HT1080 (cell line): ENCODE data around the gene WNT5B. TPM values are rescaled to one million over a fixed set of nuclear protein-coding genes. Genes with fewer than 3 reads are reported as not detected.

Experiments
- DNase-seq: peaks from one replicate; pipeline ENCODE4 v3.0.0-alpha.2; 2015; ENCODE audit warnings: low read depth
- polyA plus RNA-seq, 2 experiments: library from polyadenylated mRNA; depleted of rRNA; stranded (reverse); fragments of >200 nt; gene quantifications; 2 replicates each; pipeline ENCODE4 v1.2.3, GENCODE V29; 2015
- total RNA-seq: library from RNA; depleted of rRNA; stranded (reverse); fragments of >200 nt; shearing (Covaris generic); gene quantifications from 2 replicates; pipeline ENCODE4 v1.2.3, GENCODE V29; 2014; rRNA removed

Gene WNT5B
- 29.2 and 31.4 TPM in 2 replicates for total RNA-seq
- polyA plus RNA-seq (2015; cell fraction: cytosol; rRNA removed): 1.5 and 2.0 TPM in 2 replicates
- polyA plus RNA-seq (2015; cell fraction: nucleus; rRNA removed): 1.9 and 2.2 TPM in 2 replicates

DNA sequence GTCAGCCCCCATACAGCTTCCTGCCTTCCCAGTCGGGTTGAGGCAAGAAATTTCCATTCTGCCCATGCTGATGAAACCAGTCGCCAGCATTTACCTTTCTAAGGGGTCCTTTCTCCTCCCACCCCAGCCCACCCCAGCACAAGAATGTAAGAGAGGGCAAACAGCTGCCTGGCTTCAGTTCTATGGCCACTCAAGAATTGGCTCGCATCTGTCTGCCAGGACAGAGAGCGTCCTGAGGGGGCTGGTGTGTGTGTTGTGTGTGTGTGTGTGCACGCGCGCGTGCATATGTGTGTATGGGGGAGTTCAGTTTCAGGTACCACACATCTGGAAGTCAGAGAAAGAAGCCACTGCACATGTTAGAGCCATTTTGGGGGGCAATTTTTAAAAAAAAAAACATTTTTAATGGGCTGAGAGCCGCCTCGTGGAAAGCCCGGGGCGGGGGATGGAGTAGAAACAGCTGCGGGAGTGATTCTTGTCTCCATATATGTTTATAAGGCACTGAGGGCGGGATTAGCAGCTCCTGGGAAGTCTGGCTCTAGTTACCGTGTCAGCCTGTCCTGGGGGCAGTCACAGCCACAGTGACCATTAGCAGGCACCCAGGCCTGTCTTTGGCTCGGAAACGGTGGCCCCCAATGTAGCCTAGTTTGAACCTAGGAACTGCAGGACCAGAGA lies at the start of gene WNT5B:
TSS of gene WNT5B (plus strand) at position 566 of the 672 bp plus-strand sequence. CDS start 2,124 bp downstream, outside the sequence.
- DNase-seq: no peak

DNA sequence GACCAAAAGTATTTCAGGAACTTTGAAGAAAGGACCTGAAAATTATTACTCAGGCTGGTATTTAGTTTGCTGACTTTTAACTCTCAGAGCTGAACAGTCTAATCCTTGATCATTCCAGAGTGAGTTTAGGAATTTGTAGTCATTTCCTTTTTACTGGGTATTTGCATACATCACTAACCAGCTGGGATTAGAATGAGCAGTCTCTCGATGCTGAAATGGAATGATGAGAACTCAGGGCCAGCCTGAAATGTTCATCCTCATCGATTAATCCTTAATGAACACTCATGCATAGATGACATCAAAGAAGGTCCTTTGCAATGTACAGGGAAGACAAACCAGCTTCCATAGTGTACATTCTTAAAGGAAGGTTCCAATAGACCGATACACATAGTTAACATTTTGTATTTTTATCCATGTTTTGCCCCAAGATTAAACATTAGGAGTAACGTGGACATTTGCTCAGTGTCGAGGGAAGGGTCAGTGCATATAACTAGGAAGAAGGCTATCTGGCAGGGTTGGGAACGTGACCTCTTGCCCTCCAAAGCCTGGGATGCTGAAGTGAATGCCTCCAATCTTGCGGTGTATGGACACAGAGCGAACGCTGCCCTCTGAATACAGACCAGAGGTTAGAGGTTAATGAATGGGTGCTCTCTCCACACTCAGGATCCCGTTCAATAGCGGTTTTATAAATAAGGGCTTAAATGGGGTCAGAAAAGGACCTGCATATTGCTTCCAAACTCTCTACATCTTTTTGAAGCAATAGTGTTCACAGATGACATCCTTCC lies 49.2 kb upstream of the WNT5B start:
- peak; percentile 20 for DNase-seq

DNA sequence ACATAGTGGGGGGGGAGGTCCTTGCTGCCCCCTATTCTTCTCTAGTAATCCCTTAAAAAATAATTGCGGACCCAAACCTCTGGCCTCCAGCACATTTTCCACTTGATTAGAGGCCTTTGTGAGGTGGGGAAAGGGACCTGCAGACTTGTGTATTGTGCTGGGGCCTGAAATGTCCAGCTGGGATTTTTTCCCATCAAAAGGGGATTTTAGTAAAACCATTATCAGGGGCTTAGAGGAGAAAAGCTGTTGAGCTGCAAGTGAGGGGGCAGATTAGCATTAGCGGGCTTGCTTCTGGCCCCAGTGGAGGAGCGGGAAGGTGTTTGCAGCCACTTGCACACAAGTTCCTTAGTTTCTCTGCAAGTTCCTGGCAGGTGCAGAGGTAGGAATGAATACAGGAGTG lies 48.5 kb upstream of the WNT5B start:
- no peak for DNase-seq

- no peak for DNase-seq
Measured at GRCh38 chr12:1581973-1582708, 46.9 kb upstream of the WNT5B start.

DNA sequence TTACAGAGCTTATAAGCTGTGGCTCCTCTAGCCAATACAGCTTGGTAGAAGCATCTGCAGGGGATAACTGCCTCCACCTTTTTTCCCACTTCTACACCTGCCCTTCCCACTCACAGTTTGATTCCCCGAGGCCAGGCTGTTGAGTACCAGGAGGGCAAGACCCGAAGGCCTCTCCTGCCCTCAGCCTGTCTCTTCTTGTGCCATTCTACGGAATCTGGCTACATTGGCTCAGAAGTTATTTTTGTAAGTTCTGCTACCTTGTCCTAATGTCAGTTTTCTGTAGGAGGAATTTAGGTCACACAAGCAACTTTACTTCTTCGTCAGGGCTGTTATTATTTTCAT lies 46.4 kb upstream of the WNT5B start:
- no peak for DNase-seq

- DNase-seq: peak; percentile 73
Measured at GRCh38 chr12:1583421-1584078, 45.5 kb upstream of the WNT5B start.

DNA sequence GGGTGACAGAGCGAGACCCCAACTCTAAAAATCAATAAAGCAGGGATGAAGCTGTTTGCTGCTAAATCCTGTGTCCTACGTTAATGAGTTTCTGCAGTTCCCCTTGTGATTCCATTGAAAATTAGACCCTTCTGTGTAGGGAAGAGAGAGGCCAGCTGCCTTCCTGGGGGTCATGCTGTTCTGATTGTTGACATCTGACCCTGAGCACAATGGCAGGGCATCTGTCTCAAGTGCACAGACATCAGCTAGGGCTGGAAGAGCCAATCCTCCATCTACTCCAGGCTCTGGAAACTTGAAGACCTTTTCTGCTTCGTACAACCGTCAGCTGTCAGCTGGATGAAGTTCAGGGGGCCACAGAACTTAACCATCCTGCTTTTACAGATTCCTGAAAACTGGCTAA lies 44.7 kb upstream of the WNT5B start:
- DNase-seq: no peak

DNA sequence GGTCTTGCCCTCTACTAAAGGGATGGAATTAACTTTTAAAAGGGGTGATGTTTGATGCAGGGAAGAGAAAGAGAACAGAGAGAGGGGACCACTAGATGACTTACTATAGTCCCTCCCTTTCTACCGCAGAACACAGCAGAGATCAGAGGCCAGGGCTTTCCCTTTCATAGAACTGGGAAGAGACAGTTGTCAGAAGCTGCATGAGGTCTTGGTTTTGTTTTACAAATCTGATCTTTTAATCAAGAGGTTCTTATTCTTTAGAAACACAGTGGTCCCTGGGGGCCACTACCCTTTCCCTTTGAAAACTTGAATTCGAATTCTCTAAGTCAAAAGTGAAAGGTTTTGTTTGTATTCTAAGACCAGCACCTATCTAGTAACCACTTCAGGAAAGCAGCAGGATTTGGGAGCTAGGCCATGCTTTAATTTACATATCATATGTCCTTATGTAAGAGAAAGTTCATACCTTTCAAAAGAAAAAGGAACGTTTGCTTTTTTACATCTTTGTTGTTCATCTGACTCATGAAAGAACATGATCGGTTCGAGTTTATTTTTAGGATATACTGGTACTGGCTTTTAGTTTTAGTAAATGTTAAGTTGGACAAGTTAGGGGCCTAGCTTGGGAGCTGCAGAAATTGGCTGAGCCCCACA lies 41.0 kb upstream of the WNT5B start:
- no peak for DNase-seq

DNA sequence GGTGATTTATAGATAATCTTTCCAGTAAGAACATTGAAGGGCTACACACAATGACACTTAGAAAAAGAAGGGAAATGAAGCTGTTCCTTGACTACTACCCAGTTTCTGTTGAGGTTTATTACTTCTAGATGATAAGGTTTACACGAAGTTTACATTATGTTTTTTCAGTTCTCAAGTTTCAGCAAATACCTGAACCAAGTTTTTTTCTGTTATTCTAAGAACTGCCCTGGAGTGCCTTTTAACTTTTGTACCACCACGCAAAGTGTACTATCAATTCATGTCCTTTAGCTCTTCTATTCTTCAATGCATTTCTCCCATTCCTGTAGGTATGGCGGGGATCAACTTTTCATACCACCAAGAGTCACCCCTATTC lies 40.5 kb upstream of the WNT5B start:
- DNase-seq: no peak

- peak; percentile 24 for DNase-seq
Measured at GRCh38 chr12:1590221-1590979, 38.6 kb upstream of the WNT5B start.

- DNase-seq: peak; percentile 21
Measured at GRCh38 chr12:1591034-1591433, 38.0 kb upstream of the WNT5B start.

GRCh38 chr12:1591543-1591942 lies 37.5 kb upstream of the WNT5B start:
- DNase-seq: no peak

DNA sequence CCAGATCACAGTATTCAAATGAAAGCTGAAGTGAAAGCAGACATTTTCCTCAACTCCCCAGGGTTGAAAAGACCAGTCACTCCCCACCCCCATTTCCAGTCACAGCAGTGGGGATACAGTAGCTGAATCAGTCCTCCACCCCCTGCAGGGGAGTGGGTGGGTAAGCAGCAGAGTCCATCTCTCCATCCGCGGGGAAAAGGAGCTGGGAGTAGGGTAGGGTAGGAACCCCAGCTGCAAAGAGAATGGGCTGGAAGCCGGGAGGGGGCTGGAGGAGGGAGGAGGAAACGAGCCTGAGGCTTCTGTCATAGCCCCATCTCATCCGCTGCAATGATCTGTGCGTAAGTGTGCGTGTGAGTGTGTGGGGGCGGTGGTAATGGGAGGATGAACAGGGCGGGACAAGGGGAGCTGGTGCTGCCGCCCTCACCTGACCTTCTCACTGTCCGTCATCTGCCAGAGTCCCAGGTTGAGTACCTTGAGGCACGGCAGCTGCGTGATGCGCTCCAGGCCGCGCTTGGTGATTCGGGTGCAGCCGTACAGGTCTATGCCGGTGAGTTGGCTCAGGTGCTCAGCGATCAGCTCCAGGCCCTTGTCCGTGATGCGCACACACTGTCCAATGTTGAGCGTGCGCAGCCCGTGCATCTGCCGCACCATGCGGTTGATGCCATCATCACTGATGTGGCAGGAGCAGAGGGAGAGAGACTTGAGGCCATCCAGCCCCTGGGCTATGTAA lies 36.4 kb upstream of the WNT5B start:
- peak; percentile 62 for DNase-seq

GRCh38 chr12:1593174-1594005 lies 35.6 kb upstream of the WNT5B start:
- peak; percentile 39 for DNase-seq

DNA sequence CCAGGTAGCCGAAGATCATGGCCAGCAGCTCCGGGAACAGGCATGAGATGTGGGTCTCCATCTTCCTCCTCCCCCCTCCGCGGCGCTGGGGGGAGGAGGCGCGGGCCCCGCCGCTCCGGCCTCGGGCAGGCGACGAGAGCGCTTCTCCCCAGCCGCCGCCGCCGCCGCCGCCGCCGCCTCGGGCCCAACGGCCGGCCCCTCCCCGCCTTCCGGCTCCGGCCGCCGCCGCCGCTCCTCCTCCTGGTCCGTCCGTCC lies 35.1 kb upstream of the WNT5B start:
- no peak for DNase-seq

GRCh38 chr12:1594261-1595025 lies 34.6 kb upstream of the WNT5B start, which contains the start of gene FBXL14:
FBXL14 (minus strand) TSS chr12:1594581; CDS start chr12:1594066, 515 bp downstream.
- peak; percentile 78 for DNase-seq

GRCh38 chr12:1595026-1595561 lies 33.9 kb upstream of the WNT5B start:
- no peak for DNase-seq
